ENCODE measurements around the gene PRXL2B.
"Not testable (repeated sequence)": the region's sequence is repeated elsewhere in the genome, so short reads cannot be mapped to it uniquely, and the experiment has no call there.

DNA sequence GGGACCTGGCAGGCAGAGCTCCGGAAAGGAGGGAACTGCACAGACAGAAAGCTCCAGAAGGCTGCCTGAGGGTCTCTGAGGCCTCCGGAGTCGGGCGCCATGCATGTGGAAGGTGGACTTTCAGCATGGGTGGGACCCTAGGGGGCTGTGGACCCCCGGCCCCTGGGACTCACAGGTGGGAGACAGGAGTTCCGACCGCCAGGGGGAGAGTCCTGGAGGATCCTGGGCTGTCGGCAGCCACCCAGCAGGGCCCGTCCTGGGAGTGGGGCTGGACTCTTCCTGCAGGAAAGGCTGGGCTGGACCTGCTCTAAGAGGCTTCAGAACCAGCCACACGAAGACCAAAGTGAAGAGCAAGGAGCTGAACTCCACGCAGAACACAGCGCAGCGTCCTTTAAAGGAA lies 16.9 kb upstream of the PRXL2B start:
- TF ChIP-seq POLR2A (IDR thresholded peaks at IDR 0.05; ENCODE audit: low read length); GATA1 (IDR thresholded peaks at IDR 0.05; ENCODE audit: low read depth, low read length): not testable (repeated sequence)
